GM18519 (cell line): ENCODE measurements around the gene RHBDL3.

Source experiments
- ATAC-seq: cut with Tn5 transposase; IDR thresholded peaks from one replicate; pipeline ENCODE4 v1.9.1; 2021; ENCODE audit warnings: mild to moderate bottlenecking, moderate library complexity; ENCODE audit not compliant: unreplicated experiment, low FRiP score

RHBDL3 gene

GRCh38 chr17:32266051-32266388 lies 388 bp downstream of the RHBDL3 start:
- no peak for ATAC-seq

- ATAC-seq = no peak
Observed at GRCh38 chr17:32266389-32267301, 1.0 kb downstream of the RHBDL3 start.

DNA sequence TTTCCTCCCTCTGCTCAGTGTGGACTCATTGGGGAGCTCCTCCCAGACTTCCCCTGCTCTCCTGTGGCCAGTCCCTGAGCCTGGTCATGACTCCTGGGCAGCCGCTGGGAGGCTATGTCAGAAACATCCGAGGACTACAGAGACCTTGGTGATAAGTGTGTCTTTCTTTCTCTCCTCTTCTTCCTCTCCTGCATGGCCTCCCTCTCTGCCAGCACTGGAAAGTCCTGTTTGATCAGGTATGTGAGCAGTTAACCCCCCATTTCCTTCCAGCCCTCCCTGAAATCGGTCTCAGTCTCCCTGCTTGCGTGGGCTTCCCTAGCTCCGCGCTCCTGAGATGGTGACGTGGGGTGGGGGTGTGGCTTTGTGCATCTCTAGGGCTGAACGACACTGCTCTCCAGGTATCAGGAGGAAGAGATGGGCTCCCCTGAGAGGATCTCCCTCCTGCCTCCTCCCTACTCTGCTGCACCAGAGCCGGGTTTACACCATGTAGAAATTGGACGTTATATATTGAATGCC lies 2.1 kb downstream of the RHBDL3 start:
- no peak for ATAC-seq

DNA sequence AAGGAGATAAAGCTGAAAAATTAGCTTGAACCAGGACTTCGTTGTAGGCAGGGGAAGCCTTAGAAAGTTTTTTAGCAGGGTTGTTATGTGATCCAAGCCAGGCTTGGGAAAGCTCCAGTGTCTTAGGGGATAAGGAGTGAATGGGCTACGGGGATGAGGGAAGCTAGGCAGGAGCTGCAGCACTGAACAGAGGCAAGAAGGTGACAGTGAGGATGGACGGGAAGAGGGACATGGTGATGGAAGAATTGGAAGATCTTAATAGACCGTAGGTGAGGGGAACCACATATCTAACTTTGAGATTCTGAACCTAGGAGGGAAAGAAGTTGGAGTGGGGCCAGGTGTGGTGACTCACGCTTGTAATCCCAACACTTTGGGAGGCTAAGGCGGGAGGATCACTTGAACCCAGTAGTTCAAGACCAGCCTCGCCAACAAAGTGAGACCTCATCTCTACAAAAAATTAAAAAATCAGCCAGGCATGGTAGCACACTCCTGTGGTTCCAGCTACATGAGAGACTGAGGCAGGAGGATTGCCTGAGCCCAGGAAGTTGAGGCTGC lies 3.2 kb downstream of the RHBDL3 start:
- ATAC-seq = no peak

- ATAC-seq = no peak
Observed at GRCh38 chr17:32269377-32269776, 3.7 kb downstream of the RHBDL3 start.

DNA sequence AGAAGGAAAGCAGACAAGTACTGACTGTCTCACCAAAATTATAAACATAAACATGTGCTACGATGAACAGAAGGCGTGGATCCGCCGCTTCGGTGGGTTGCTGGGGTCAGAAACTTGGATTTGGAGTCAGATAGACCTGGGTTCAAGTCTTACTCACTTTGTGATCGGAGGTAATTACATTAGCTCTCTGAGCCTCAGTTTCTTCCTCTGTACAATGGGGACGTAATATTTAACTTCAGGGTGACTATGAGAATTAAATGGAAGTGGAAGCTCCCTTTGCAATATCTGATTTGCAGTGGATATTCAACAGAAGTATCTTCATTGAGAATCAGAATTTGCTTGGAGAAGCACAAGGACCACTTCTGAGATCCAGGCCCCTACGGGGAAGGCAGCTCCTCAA lies 6.2 kb downstream of the RHBDL3 start:
- no peak for ATAC-seq

- ATAC-seq = no peak
Observed at GRCh38 chr17:32274101-32274500, 8.5 kb downstream of the RHBDL3 start.

- no peak for ATAC-seq
Observed at GRCh38 chr17:32274643-32275042, 9.0 kb downstream of the RHBDL3 start.

DNA sequence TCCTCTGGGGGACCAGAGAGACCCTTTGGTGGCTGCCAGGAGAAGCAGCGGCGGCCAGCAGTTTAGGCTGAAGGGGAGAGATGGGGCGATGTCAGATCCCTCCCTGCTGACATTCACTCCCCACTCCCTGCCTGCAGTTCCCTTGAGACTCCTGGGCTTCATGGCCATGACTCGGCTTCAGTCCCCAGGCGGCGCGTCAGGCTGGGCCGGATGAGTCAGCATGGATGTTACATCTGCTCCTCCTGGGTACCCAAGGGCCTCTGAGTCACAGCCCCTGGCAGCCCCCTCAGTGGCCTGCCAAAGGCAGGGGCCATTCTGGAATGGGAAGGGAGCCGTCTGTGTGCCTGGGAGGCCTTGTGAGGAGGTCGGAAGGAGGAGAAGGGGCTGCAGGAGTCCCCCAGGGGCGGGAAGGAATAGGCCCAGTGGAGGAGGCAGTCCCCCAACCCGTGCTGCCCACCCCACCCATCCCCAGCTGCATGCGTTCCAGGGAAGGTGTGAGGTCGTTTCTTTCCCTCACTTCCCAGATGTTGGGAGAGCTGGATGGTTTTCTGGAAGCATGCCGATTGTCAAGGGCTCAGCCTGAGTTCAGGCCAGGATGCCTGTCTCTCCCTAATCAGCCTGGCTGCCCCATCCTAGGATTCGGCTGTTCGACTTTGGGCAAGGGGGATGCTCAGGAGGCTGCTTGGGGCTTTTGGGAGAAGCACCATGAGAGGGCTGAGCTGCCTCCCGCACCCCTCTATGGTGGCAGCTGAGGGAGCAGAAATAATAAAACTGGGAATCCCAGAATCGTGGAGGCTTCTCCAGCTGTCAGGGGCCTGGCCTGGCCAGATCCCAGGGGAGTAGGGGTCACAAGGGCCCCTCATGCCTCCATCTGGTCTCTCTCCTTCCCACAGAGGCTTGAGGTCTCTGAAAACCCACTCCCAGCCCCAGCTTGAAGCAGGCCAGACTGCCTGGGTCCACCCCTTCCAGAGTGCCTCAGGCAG lies 9.7 kb downstream of the RHBDL3 start:
- ATAC-seq = no peak

- no peak for ATAC-seq
Observed at GRCh38 chr17:32276171-32276601, 10.6 kb downstream of the RHBDL3 start.

GRCh38 chr17:32277284-32277683 lies 11.7 kb downstream of the RHBDL3 start:
- no peak for ATAC-seq

- ATAC-seq = no peak
Observed at GRCh38 chr17:32278815-32279214, 13.2 kb downstream of the RHBDL3 start.

DNA sequence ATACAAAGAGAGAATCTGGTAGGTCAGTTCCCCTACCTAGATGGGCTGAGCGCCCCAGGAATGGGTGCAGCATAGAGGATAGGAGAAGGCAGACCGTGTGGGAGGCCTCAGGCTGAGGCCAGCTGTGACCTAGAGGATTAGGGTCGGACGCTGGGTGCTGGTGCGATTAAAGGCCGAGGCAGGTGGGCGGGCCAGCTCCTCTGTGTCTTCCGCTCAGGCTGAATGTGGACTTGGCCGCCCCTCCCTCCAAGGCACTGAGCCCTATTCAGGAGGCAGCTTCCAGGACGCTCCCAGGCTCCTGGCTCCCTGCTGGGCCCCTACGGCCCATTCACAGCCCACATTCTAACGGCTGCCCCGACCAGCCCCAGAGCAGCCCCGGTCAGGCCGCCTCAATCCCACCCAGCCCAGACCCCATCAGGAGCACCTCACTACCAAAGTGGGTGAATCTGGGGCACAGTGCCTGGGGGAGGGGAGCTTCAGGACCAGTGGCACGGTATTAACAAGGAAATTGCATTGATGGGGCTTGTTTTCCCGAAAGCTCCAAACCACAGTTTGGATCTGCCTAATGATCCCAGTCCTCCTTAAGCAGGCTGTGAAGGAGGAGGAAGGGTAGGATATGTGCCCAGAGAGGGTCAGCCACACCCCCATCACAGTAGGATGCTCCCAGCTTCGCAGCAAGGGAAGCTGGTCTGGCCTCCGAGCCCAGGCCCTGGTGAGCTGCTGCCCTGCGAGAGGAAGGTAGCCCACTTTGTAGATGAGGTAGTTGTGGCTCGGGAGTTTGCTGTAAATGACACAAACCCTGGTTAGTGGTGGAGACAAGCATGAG lies 14.5 kb downstream of the RHBDL3 start:
- ATAC-seq = no peak

GRCh38 chr17:32281011-32281451 lies 15.4 kb downstream of the RHBDL3 start:
- no peak for ATAC-seq

GRCh38 chr17:32283745-32284201 lies 18.1 kb downstream of the RHBDL3 start:
- ATAC-seq = no peak

DNA sequence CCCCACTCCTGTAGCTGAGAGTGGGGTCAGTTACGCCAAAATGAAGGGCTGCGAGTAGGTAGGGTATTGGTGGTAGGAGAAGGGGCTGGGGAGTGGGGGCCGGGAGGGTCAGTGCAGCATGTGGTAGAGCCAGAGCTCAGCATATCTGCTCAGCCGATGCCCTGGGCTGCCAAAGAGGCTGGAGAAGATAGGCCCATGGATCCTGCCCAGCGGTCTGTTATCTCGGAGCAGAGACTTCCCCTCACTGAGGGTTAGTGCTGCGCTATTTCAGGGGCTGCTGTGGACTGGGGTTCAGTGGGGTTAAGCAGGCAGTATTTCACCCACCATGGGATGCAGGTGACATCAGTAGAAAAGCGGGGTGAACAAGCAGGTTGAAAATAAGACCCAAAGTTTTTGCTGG lies 19.7 kb downstream of the RHBDL3 start:
- ATAC-seq = no peak

DNA sequence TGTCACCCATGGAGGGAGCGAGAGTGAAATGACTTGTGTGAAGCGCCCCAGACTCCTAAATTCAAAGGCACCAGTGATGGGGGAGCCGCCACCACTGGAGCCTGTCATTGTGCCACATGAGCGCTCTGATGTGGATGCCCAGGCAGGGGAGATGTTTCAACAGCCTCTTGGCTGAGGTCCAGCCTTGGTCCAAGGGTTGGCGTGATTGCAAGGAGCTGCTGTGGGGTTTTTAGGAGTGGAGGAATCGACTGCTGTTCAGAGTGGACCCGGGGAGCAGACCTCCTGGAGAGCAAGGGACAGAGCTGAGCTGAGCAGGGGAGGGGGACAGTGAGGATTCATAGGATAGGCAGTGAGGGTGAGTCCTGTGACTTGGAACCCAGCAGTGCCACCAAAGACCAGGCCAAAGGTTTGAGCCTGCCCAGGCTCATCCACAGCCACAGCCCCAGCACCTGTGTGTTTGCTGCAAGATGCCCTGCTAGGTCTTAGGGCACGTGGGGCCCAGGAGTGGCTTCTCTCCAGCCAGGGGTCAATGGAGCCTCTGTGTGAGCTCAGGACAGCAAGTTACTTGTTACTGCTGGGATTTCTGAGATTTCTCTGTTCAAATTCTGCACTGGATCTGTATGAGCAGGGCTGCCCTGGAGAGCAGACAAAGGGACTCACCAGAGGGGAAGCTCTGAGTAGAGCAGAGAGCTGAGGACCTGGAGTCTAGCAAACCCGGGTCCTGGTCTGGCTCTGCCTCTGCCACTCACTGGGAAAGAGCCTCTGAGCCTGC lies 20.3 kb downstream of the RHBDL3 start:
- ATAC-seq = no peak

DNA sequence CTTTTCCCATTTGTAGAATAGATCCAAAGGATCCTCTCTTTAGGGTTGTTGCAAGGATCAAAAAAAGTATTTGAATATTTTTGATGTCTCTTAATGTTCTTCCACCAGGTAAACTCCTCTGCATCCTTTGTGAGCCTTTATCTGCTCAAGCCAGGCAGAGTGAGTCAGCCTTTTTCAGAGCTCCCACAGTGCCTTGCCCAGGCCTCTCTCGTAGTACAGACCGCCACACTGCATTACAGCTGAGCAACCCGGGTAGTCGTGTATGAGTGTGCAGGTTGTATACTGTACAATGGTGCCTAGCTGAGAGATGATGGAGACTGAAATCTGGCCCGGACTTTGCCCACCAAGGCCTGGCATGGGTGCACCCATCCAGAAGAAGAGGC lies 20.9 kb downstream of the RHBDL3 start:
- ATAC-seq = no peak
